Neural cell (in vitro differentiated cells): ENCODE results near the gene PLVAP.

Experiments
- EP300 ChIP-seq: fragments of 450-650 bp; conservative IDR thresholded peaks from 2 replicates; pipeline ENCODE4 v1.6.1; 2014; ENCODE audit warnings: antibody characterized with exemption, mild to moderate bottlenecking, moderate library complexity; ENCODE audit not compliant: poor library complexity, severe bottlenecking
- EZH2 ChIP-seq: fragments of 200-600, 300-800 bp; shearing (Covaris generic), sonication (generic); IDR thresholded peaks from 2 replicates; pipeline ENCODE4 v1.6.1; 2014; ENCODE audit warnings: antibody characterized with exemption, low read length, borderline replicate concordance, mild to moderate bottlenecking; ENCODE audit not compliant: insufficient read depth, poor library complexity, severe bottlenecking
- MXI1 ChIP-seq: fragments of 450-650 bp; conservative IDR thresholded peaks from 2 replicates; pipeline ENCODE4 v1.6.1; 2014; ENCODE audit warnings: antibody characterized with exemption, mild to moderate bottlenecking; ENCODE audit not compliant: poor library complexity, severe bottlenecking
- POLR2AphosphoS5 ChIP-seq: IDR thresholded peaks from 2 replicates; pipeline ENCODE4 v1.6.1; 2012
- RAD21 ChIP-seq: fragments of 450-650 bp; conservative IDR thresholded peaks from 2 replicates; pipeline ENCODE4 v1.6.1; 2014; ENCODE audit warnings: antibody characterized with exemption, mild to moderate bottlenecking, moderate library complexity
- REST ChIP-seq: IDR thresholded peaks from 2 replicates; pipeline ENCODE4 v1.6.1; 2012; ENCODE audit warnings: borderline replicate concordance
- TAF1 ChIP-seq: IDR thresholded peaks from 2 replicates; pipeline ENCODE4 v1.6.1; 2012; ENCODE audit warnings: low read depth
- TF ChIP-seq, protein P1 (sequence below): fragments of 450-650 bp; IDR thresholded peaks from 2 replicates; pipeline ENCODE4 v1.5.1; 2014; ENCODE audit warnings: antibody characterized with exemption, mild to moderate bottlenecking, moderate library complexity; ENCODE audit not compliant: poor library complexity, severe bottlenecking

- TF ChIP-seq REST (no peak), POLR2AphosphoS5 (no peak), EZH2 (no peak), TAF1 (no peak), MXI1 (no peak), EP300 (no peak), RAD21 (no peak)
- TF ChIP-seq, protein P1, sequence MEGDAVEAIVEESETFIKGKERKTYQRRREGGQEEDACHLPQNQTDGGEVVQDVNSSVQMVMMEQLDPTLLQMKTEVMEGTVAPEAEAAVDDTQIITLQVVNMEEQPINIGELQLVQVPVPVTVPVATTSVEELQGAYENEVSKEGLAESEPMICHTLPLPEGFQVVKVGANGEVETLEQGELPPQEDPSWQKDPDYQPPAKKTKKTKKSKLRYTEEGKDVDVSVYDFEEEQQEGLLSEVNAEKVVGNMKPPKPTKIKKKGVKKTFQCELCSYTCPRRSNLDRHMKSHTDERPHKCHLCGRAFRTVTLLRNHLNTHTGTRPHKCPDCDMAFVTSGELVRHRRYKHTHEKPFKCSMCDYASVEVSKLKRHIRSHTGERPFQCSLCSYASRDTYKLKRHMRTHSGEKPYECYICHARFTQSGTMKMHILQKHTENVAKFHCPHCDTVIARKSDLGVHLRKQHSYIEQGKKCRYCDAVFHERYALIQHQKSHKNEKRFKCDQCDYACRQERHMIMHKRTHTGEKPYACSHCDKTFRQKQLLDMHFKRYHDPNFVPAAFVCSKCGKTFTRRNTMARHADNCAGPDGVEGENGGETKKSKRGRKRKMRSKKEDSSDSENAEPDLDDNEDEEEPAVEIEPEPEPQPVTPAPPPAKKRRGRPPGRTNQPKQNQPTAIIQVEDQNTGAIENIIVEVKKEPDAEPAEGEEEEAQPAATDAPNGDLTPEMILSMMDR, result no peak
Observed at GRCh38 chr19:17305216-17305516, 72.0 kb downstream of the PLVAP start.
